IMR-90 (cell line): Measurements from ENCODE around the gene AFAP1L2. TPM values are rescaled to one million over a fixed set of nuclear protein-coding genes. Genes with fewer than 3 reads are reported as not detected.

Source experiments
- ATAC-seq: fragments of 200-7000 bp; cut with Tn5 transposase; 2 replicates; pipeline ENCODE4 v1.9.1; 2020; ENCODE audit warnings: low read depth, mild to moderate bottlenecking, moderate library complexity
- BruUV-seq: library from RNA; stranded (reverse); fragments of 400-500 nt; replicated peaks from 2 replicates; lab custom pipeline; 2021; lab: Mats Ljungman, UMichigan
- CTCF ChIA-PET: fragments of 300-600 bp; formaldehyde crosslinking; extraction: SDS; loops from one replicate; lab custom pipeline; 2021; ENCODE audit warnings: antibody characterized with exemption; lab: Yijun Ruan, JAX
- POLR2A ChIA-PET: fragments of 300-600 bp; sonication (Branson Sonifier 250); formaldehyde crosslinking; loops from one replicate; lab custom pipeline; 2022; ENCODE audit warnings: antibody characterized with exemption; ENCODE audit not compliant: unreplicated experiment; lab: Charles Lee
- DNase-seq: peaks from one replicate; pipeline ENCODE4 v3.0.0; 2013
- H2AFZ ChIP-seq: replicated peaks from 2 replicates; pipeline ENCODE3; 2013; ENCODE audit warnings: low read length, mild to moderate bottlenecking; ENCODE audit not compliant: poor library complexity
- H2AK5ac ChIP-seq: 2 replicates; pipeline ENCODE4 v1.6.1; 2013; ENCODE audit warnings: low read depth, low read length, inconsistent platforms
- H2AK9ac ChIP-seq: replicated peaks from 2 replicates; pipeline ENCODE3; 2013; ENCODE audit warnings: mild to moderate bottlenecking, low read depth, low read length, moderate library complexity; ENCODE audit not compliant: poor library complexity
- H2BK120ac ChIP-seq: 2 replicates; pipeline ENCODE4 v1.6.1; 2013; ENCODE audit warnings: low read depth, low read length, inconsistent platforms
- H2BK15ac ChIP-seq: 3 replicates; pipeline ENCODE4 v1.6.1; 2013; ENCODE audit warnings: low read depth, low read length, inconsistent platforms
- H2BK20ac ChIP-seq: 2 replicates; pipeline ENCODE4 v1.6.1; 2013; ENCODE audit warnings: low read depth, mild to moderate bottlenecking, inconsistent platforms, low read length, moderate library complexity
- H2BK5ac ChIP-seq: 2 replicates; pipeline ENCODE4 v1.6.1; 2013; ENCODE audit warnings: mild to moderate bottlenecking, low read depth, low read length, inconsistent platforms; ENCODE audit not compliant: poor library complexity, severe bottlenecking
- H3K14ac ChIP-seq: replicated peaks from 2 replicates; pipeline ENCODE4 v1.6.1; 2013; ENCODE audit warnings: low read depth, low read length, inconsistent platforms
- H3K18ac ChIP-seq: 2 replicates; pipeline ENCODE4 v1.6.1; 2013; ENCODE audit warnings: low read depth, low read length, control low read depth
- H3K23ac ChIP-seq: 2 replicates; pipeline ENCODE4 v1.6.1; 2013; ENCODE audit warnings: low read depth, low read length, inconsistent platforms
- H3K27ac ChIP-seq: 2 replicates; pipeline ENCODE4 v1.5.1; 2013; ENCODE audit warnings: mild to moderate bottlenecking, control low read depth, low read length; ENCODE audit not compliant: insufficient read depth
- H3K27me3 ChIP-seq: 2 replicates; pipeline ENCODE4 v1.6.1; 2013; ENCODE audit warnings: low read length; ENCODE audit not compliant: control insufficient read depth, insufficient read depth
- H3K36me3 ChIP-seq: 2 replicates; pipeline ENCODE4 v1.6.1; 2013; ENCODE audit warnings: low read length, mixed read lengths; ENCODE audit not compliant: control insufficient read depth, insufficient read depth
- H3K4ac ChIP-seq: 2 replicates; pipeline ENCODE4 v1.6.1; 2013; ENCODE audit warnings: low read depth, low read length, inconsistent platforms
- H3K4me1 ChIP-seq: 2 replicates; pipeline ENCODE4 v1.6.1; 2013; ENCODE audit warnings: low read length, mixed read lengths; ENCODE audit not compliant: control insufficient read depth, insufficient read depth
- H3K4me2 ChIP-seq: 2 replicates; pipeline ENCODE4 v1.6.1; 2013; ENCODE audit warnings: low read depth, mild to moderate bottlenecking, control low read depth, low read length, moderate library complexity
- H3K4me3 ChIP-seq: 2 replicates; pipeline ENCODE4 v1.5.1; 2013; ENCODE audit warnings: low read depth, mild to moderate bottlenecking, control low read depth, low read length, moderate library complexity; ENCODE audit not compliant: insufficient read depth
- H3K56ac ChIP-seq: 2 replicates; pipeline ENCODE4 v1.6.1; 2013; ENCODE audit warnings: low read length, inconsistent platforms; ENCODE audit not compliant: insufficient read depth; ENCODE audit errors: extremely low read depth
- H3K79me1 ChIP-seq, 2 experiments: 2 replicates each; pipeline ENCODE4 v1.6.1; 2013; ENCODE audit warnings: low read length in 2 of 2, inconsistent platforms in 1 of 2, low read depth in 1 of 2
- H3K9ac ChIP-seq: 2 replicates; pipeline ENCODE4 v1.6.1; 2013; ENCODE audit warnings: low read depth, low read length, control low read depth
- H3K9me1 ChIP-seq: 2 replicates; pipeline ENCODE4 v1.6.1; 2013; ENCODE audit warnings: low read length, inconsistent platforms; ENCODE audit not compliant: insufficient read depth
- H3K9me3 ChIP-seq: 2 replicates; pipeline ENCODE4 v1.6.1; 2013; ENCODE audit warnings: low read length; ENCODE audit not compliant: control insufficient read depth, insufficient read depth
- H4K20me1 ChIP-seq: 2 replicates; pipeline ENCODE4 v1.6.1; 2013; ENCODE audit warnings: low read length, inconsistent platforms; ENCODE audit not compliant: insufficient read depth
- H4K5ac ChIP-seq: 2 replicates; pipeline ENCODE4 v1.6.1; 2013; ENCODE audit warnings: mild to moderate bottlenecking, low read depth, low read length, control low read depth
- H4K8ac ChIP-seq, 2 experiments: 2 replicates each; pipeline ENCODE4 v1.6.1; 2013; ENCODE audit warnings: low read depth in 2 of 2, low read length in 2 of 2, control low read depth in 1 of 2, inconsistent platforms in 1 of 2
- H4K91ac ChIP-seq: 2 replicates; pipeline ENCODE4 v1.6.1; 2013; ENCODE audit warnings: low read depth, low read length, inconsistent platforms; ENCODE audit not compliant: insufficient read depth
- CEBPB ChIP-seq: IDR thresholded peaks from 2 replicates; pipeline ENCODE4 v1.6.1; 2012; ENCODE audit warnings: low read depth, low read length, improper control_type of control experiment
- MAZ ChIP-seq: IDR thresholded peaks from 2 replicates; pipeline ENCODE4 v1.6.1; 2012; ENCODE audit warnings: low read depth, mild to moderate bottlenecking, low read length, improper control_type of control experiment, moderate library complexity, borderline replicate concordance
- RAD21 ChIP-seq: IDR thresholded peaks from 2 replicates; pipeline ENCODE4 v1.6.1; 2012; ENCODE audit warnings: low read length, improper control_type of control experiment
- RFX5 ChIP-seq: IDR thresholded peaks from 2 replicates; pipeline ENCODE4 v1.8.0; 2012; ENCODE audit warnings: low read depth, mild to moderate bottlenecking, low read length, moderate library complexity
- SMC3 ChIP-seq: fragments of 150-350 bp; IDR thresholded peaks from 2 replicates; pipeline ENCODE4 v1.6.1; 2016; ENCODE audit warnings: low read depth, mild to moderate bottlenecking, antibody characterized with exemption, low read length, moderate library complexity
- WGBS, 2 experiments: methylation state at CpG; one replicate each; pipeline versions ENCODE4 v1.1.5 to v1.1.7; 2013; ENCODE audit warnings: missing lambda C conversion rate in 2 of 2; ENCODE audit not compliant: insufficient read length in 1 of 2; ENCODE audit errors: extremely low coverage in 2 of 2; 5-methylcytosine and 5-hydroxymethylcytosine counted together
- dilution Hi-C: fragments of 300-500 bp; cut with HindIII; formaldehyde crosslinking; loops from one replicate; pipeline ENCODE4 v1.14.3; 2018; ENCODE audit warnings: low sequenced_read_pairs; ENCODE audit not compliant: unreplicated experiment
- in situ Hi-C: fragments of 300-500 bp; cut with MboI; formaldehyde crosslinking; loops from 3 replicates; pipeline ENCODE4 v1.14.3; 2019; ENCODE audit warnings: low sequenced_read_pairs, inconsistent platforms, mixed read lengths
- intact Hi-C: fragments of 100-400 bp; cut with micrococcal nuclease; formaldehyde crosslinking; loops from 2 replicates; pipeline ENCODE4 v1.10.0; 2022
- polyA plus RNA-seq, 3 experiments: library from polyadenylated mRNA; depleted of rRNA; stranded (reverse); fragments of >200 nt; gene quantifications; 2 replicates each; pipeline ENCODE4 v1.2.3, GENCODE V29; 2012; ENCODE audit warnings: low replicate concordance in 1 of 3
- total RNA-seq: library from RNA; depleted of rRNA; stranded (reverse); fragments of >200 nt; gene quantifications from 2 replicates; pipeline ENCODE4 v1.2.3, GENCODE V29; 2012

Gene AFAP1L2
- total and polyA plus RNA-seq, 2 of the 4 experiments (the other 2 are of a cell fraction): under 0.01 to 0.10 TPM

- no peak overlapping the region for H2AK5ac ChIP-seq
- H3K27me3 ChIP-seq: peaks cover 58% of the 10 kb centered on the region
- intact Hi-C loops (no loop called here), in situ Hi-C loops (no loop called here), dilution Hi-C loops (no loop called here)
- H3K79me1 ChIP-seq: no peaks in the 10 kb centered on the region
- no peak overlapping the region for H3K4ac ChIP-seq
- H2BK20ac ChIP-seq: no peak overlapping the region
- no peaks in the 10 kb centered on the region for H3K4me1 ChIP-seq
- no peak overlapping the region for H3K56ac ChIP-seq
- ChIA-PET POLR2A (no interaction called here), CTCF (no interaction called here)
- DNase-seq (peak; percentile 49), ATAC-seq (no peak)
- H3K4me3 ChIP-seq: no peak overlapping the region
- H3K9me1 ChIP-seq: no peaks in the 10 kb centered on the region
- H2AFZ ChIP-seq: no peak overlapping the region
- H4K8ac ChIP-seq: no peak overlapping the region
- no peak overlapping the region for H2BK120ac ChIP-seq
- H2BK15ac ChIP-seq: no peak overlapping the region
- no peak overlapping the region for H3K14ac ChIP-seq
- H3K27ac ChIP-seq: no peak overlapping the region
- H3K23ac ChIP-seq: no peak overlapping the region
- no peaks in the 10 kb centered on the region for H3K9me3 ChIP-seq
- TF ChIP-seq CEBPB (peak; percentile 67), RFX5 (no peak), SMC3 (no peak), RAD21 (no peak), MAZ (no peak)
- H3K18ac ChIP-seq: no peak overlapping the region
- no peak overlapping the region for H3K4me2 ChIP-seq
- H3K36me3 ChIP-seq: no peaks in the 10 kb centered on the region
- H2AK9ac ChIP-seq: no peak overlapping the region
- no peak overlapping the region for H4K5ac ChIP-seq
- H2BK5ac ChIP-seq: no peak overlapping the region
- WGBS, 2 experiments: no CpG with 5 or more reads among the region's 7 CpGs
- no peak overlapping the region for H4K91ac ChIP-seq
- H4K20me1 ChIP-seq: no peaks in the 10 kb centered on the region
- no TSS peak for BruUV-seq
- no peak overlapping the region for H3K9ac ChIP-seq
These were observed 3.0 kb downstream of the AFAP1L2 start for GRCh38 chr10:114401195-114401791.
